ENCODE measurements around the gene AJUBA.
"Not testable (repeated sequence)": the region's sequence is repeated elsewhere in the genome, so short reads cannot be mapped to it uniquely, and the experiment has no call there.

Gene AJUBA

GRCh38 chr14:22982477-22983245, at the start of gene AJUBA:
Gene AJUBA (minus strand): TSS chr14:22982551. CDS start chr14:22982266, 285 bp downstream.
- DNase-seq: no peak

GRCh38 chr14:23030936-23031335, 48.6 kb upstream of the AJUBA start:
- no peak for DNase-seq

- no peak for DNase-seq
These were observed 46.4 kb upstream of the AJUBA start for GRCh38 chr14:23028799-23029198.

- DNase-seq: no peak
These were observed 42.9 kb upstream of the AJUBA start for GRCh38 chr14:23025151-23025814.

- DNase-seq: no peak
These were observed 42.3 kb upstream of the AJUBA start for GRCh38 chr14:23024612-23025075.

GRCh38 chr14:23023795-23024152, 41.4 kb upstream of the AJUBA start:
- no peak for DNase-seq

- no peak for DNase-seq
These were observed 40.9 kb upstream of the AJUBA start for GRCh38 chr14:23023022-23023794.

- no peak for DNase-seq
These were observed 39.6 kb upstream of the AJUBA start for GRCh38 chr14:23021889-23022442.

- DNase-seq: no peak
These were observed 39.1 kb upstream of the AJUBA start for GRCh38 chr14:23021434-23021833.

GRCh38 chr14:23020143-23021128, 38.1 kb upstream of the AJUBA start:
- DNase-seq: no peak

- DNase-seq: no peak
These were observed 35.8 kb upstream of the AJUBA start for GRCh38 chr14:23018107-23018506.

- no peak for DNase-seq
These were observed 34.7 kb upstream of the AJUBA start for GRCh38 chr14:23017091-23017490.

- DNase-seq: no peak
These were observed 33.3 kb upstream of the AJUBA start for GRCh38 chr14:23015618-23016017.

GRCh38 chr14:23013749-23014054, 31.4 kb upstream of the AJUBA start:
- DNase-seq: not testable (repeated sequence)

GRCh38 chr14:23013054-23013748, 30.9 kb upstream of the AJUBA start:
- DNase-seq: no peak

GRCh38 chr14:23009939-23010726, 27.8 kb upstream of the AJUBA start, which contains the start of gene C14orf93:
Gene C14orf93 (minus strand): TSS chr14:23010143. CDS start chr14:22999023, 11,120 bp downstream.
- DNase-seq: peak; percentile 24

GRCh38 chr14:23009483-23009938, 27.2 kb upstream of the AJUBA start:
- no peak for DNase-seq

- DNase-seq: no peak
These were observed 26.5 kb upstream of the AJUBA start for GRCh38 chr14:23008831-23009230.

- peak; percentile 94 for DNase-seq
These were observed 24.4 kb upstream of the AJUBA start for GRCh38 chr14:23006544-23007419.

- no peak for DNase-seq
These were observed 23.8 kb upstream of the AJUBA start for GRCh38 chr14:23006188-23006534.
